ENCODE measurements around the gene ARMC7. TPM values are rescaled to one million over a fixed set of nuclear protein-coding genes. Genes with fewer than 3 reads are reported as not detected.
A peak's percentile ranks its signal among the peaks of the same experiment; 100 is the strongest.

ARMC7 gene
- total RNA-seq, 1 experiment from 2014 or later = 43.2 TPM

DNA sequence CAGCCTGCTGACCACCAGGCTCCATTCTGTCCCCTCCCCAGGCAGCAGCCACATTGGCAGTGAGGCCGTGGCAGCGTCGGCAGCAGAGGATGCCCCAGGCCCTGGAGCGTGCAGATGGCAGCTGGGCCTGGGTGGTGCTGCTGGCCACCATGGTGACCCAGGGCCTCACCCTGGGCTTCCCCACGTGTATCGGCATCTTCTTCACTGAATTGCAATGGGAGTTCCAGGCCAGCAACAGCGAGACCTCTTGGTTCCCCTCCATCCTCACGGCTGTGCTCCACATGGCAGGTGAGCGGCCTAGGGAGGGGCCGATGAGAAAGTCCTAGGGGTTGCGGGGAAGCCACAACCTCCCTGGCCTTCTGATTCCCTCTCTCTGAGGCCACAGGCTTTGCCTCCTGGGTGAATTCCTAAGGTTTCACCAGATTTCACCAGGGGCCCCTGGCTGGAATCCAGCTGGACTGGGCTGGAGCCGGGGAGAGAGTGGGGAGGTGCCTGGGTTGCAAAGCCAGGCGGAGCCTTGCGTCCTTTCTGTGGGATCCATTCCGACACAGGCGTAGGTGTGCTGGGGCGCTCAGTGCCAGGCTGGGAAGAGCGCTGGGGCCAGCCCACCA lies 16.1 kb upstream of the ARMC7 start:
- ChIA-PET RAD21 (ENCODE audit: low non-redundant PET in 1 of 2, low total read pairs in 2 of 2, uncharacterized antibody in 2 of 2, unreplicated experiment in 2 of 2) (no interaction called here), CTCF (interaction anchor here (0.6 kb wide), 1 partner anchor 11 kb away, joined by 3 read pairs; no protein-coding TSS in a partner anchor), POLR2A (interaction anchor here (0.8 to 1.7 kb wide), 3 partner anchors 9 to 34 kb away, joined by 3 to 6 read pairs (median 4); no protein-coding TSS in a partner anchor)
- BruUV-seq (replicated peaks) = no TSS peak
- Histone ChIP-seq H2AFZ (ENCODE audit: low read depth, low read length, poor library complexity, severe bottlenecking) (no peak overlapping the region), H3K27ac (ENCODE audit: low read depth, low read length) (peak overlapping the region; percentile 57), H3K27me3 (ENCODE audit: insufficient read depth, low read length) (no peaks in the 10 kb centered on the region), H3K36me3 (ENCODE audit: control insufficient read depth in 1 of 2, insufficient read depth in 2 of 2, low read length in 2 of 2) (peaks cover 6 to 15% of the 10 kb centered on the region in 2 experiments; a peak in 2 of 4 replicates), H3K9me2 (ENCODE audit: insufficient read depth) (no peaks in the 10 kb centered on the region), H4K20me1 (ENCODE audit: insufficient read depth) (no peaks in the 10 kb centered on the region), H3K9me3 (ENCODE audit: control insufficient read depth in 1 of 2, insufficient read depth in 1 of 2, low read depth in 1 of 2, low read length in 2 of 2) (no peaks in the 10 kb centered on the region), H3K4me2 (ENCODE audit: low read length) (peak overlapping the region; percentile 38), H3K4me1 (ENCODE audit: control insufficient read depth in 1 of 2, insufficient read depth in 2 of 2, low read length in 2 of 2) (peaks cover 80 to 92% of the 10 kb centered on the region in 2 experiments), H3K4me3 (replicated peaks in 1 of 2; ENCODE audit: low read depth in 1 of 2, low read length in 2 of 2) (no peak overlapping the region), H3K79me2 (ENCODE audit: insufficient read depth, low read length) (peaks cover 56% of the 10 kb centered on the region), H3K9ac (ENCODE audit: low read length) (peak overlapping the region; percentile 97)
- DNase-seq (ENCODE audit: low read depth, low spot score) (no peak), ATAC-seq (no peak)
- intact Hi-C loops (cut with micrococcal nuclease) = no loop called here
- no peak for TF ChIP-seq CEBPB (IDR thresholded peaks at IDR 0.05; ENCODE audit: low read depth)
- TF ChIP-seq RAD21 (IDR thresholded peaks at IDR 0.05; ENCODE audit: low read depth) = no peak
- TF ChIP-seq, protein P1, sequence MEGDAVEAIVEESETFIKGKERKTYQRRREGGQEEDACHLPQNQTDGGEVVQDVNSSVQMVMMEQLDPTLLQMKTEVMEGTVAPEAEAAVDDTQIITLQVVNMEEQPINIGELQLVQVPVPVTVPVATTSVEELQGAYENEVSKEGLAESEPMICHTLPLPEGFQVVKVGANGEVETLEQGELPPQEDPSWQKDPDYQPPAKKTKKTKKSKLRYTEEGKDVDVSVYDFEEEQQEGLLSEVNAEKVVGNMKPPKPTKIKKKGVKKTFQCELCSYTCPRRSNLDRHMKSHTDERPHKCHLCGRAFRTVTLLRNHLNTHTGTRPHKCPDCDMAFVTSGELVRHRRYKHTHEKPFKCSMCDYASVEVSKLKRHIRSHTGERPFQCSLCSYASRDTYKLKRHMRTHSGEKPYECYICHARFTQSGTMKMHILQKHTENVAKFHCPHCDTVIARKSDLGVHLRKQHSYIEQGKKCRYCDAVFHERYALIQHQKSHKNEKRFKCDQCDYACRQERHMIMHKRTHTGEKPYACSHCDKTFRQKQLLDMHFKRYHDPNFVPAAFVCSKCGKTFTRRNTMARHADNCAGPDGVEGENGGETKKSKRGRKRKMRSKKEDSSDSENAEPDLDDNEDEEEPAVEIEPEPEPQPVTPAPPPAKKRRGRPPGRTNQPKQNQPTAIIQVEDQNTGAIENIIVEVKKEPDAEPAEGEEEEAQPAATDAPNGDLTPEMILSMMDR (IDR thresholded peaks at IDR 0.05 in 2 of 3, conservative IDR thresholded peaks at IDR 0.05 in 1 of 3; ENCODE audit: borderline replicate concordance in 1 of 3, insufficient read depth in 1 of 3, low read depth in 2 of 3, low read length in 2 of 3) = no peak
- TF ChIP-seq SRF (IDR thresholded peaks at IDR 0.05; ENCODE audit: low read depth) = no peak
- no peak for TF ChIP-seq CBX3 (IDR thresholded peaks at IDR 0.05; ENCODE audit: low read depth)
- no peak for TF ChIP-seq TCF7L2 (IDR thresholded peaks at IDR 0.05; ENCODE audit: borderline replicate concordance, extremely low read depth, insufficient read depth, insufficient read length)
- TF ChIP-seq ZNF274 (IDR thresholded peaks at IDR 0.05; ENCODE audit: low read depth, low read length) = no peak
- no peak for TF ChIP-seq EZH2 (IDR thresholded peaks at IDR 0.05)
- TF ChIP-seq, protein P2, sequence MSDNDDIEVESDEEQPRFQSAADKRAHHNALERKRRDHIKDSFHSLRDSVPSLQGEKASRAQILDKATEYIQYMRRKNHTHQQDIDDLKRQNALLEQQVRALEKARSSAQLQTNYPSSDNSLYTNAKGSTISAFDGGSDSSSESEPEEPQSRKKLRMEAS (IDR thresholded peaks at IDR 0.05) = no peak
- TF ChIP-seq SIN3A (IDR thresholded peaks at IDR 0.05; ENCODE audit: low read depth) = no peak
- no peak for TF ChIP-seq JUND (IDR thresholded peaks at IDR 0.05)
- no peak for TF ChIP-seq POLR2A (IDR thresholded peaks at IDR 0.05; ENCODE audit: borderline replicate concordance, extremely low read depth, insufficient read depth, insufficient read length)
- TF ChIP-seq YY1 (IDR thresholded peaks at IDR 0.05; ENCODE audit: extremely low read depth, insufficient replicate concordance, low read depth, low read length) = no peak
- TF ChIP-seq POLR2AphosphoS5 (IDR thresholded peaks at IDR 0.05; ENCODE audit: low read depth, low read length) = no peak

All from HCT116 (cell line).